ENCODE results near the gene CCP110.

GRCh38 chr16:19481296-19481695 lies 42.4 kb upstream of the CCP110 start:
- TF ChIP-seq, protein P1, sequence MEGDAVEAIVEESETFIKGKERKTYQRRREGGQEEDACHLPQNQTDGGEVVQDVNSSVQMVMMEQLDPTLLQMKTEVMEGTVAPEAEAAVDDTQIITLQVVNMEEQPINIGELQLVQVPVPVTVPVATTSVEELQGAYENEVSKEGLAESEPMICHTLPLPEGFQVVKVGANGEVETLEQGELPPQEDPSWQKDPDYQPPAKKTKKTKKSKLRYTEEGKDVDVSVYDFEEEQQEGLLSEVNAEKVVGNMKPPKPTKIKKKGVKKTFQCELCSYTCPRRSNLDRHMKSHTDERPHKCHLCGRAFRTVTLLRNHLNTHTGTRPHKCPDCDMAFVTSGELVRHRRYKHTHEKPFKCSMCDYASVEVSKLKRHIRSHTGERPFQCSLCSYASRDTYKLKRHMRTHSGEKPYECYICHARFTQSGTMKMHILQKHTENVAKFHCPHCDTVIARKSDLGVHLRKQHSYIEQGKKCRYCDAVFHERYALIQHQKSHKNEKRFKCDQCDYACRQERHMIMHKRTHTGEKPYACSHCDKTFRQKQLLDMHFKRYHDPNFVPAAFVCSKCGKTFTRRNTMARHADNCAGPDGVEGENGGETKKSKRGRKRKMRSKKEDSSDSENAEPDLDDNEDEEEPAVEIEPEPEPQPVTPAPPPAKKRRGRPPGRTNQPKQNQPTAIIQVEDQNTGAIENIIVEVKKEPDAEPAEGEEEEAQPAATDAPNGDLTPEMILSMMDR (IDR thresholded peaks at IDR 0.05), result no peak
- no peak for TF ChIP-seq ZFX (IDR thresholded peaks at IDR 0.05; ENCODE audit: borderline replicate concordance)
